DMS153 (cell line): ENCODE data around the gene RIC1.
A peak's percentile ranks its signal among the peaks of the same experiment; 100 is the strongest.
"Not testable (repeated sequence)": the region's sequence is repeated elsewhere in the genome, so short reads cannot be mapped to it uniquely, and the experiment has no call there.

Experiments used
- DNase-seq: peaks from one replicate; lab custom pipeline; 2025; lab: John Stamatoyannopoulos, UW

The RIC1 gene

GRCh38 chr9:5786370-5787127 lies 157.6 kb downstream of the RIC1 start:
- DNase-seq, result no peak

GRCh38 chr9:5787220-5787619 lies 158.3 kb downstream of the RIC1 start:
- no peak for DNase-seq

DNA sequence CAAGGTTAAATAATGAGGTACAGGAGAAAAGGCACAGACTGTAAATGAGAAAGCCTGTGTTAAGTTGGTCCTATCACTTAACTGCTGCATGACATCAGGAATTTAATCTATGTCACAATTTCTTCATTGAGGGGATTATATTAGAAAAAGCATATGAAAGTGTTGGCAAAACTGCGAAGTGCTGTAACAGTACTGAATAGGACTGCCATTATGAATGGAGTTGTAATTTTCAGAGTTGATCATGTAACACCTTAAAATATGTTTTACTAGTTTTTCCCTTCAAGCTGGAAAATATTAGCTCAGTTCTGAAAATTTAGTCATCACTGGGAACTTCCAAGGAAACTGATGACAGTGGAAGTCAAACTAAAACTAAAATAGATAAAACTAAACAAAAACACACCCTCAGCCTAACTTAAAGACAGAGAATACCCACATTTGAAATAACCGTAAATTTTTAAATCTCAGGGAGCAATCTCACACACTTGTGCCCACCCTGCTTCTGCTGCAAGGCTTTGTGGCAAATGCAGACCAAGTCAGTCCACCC lies 158.9 kb downstream of the RIC1 start:
- DNase-seq, result no peak

GRCh38 chr9:5789489-5789888 lies 160.6 kb downstream of the RIC1 start:
- no peak for DNase-seq

GRCh38 chr9:5790923-5791322 lies 162.0 kb downstream of the RIC1 start:
- DNase-seq, result no peak

GRCh38 chr9:5791870-5792269 lies 163.0 kb downstream of the RIC1 start:
- DNase-seq, result no peak

DNA sequence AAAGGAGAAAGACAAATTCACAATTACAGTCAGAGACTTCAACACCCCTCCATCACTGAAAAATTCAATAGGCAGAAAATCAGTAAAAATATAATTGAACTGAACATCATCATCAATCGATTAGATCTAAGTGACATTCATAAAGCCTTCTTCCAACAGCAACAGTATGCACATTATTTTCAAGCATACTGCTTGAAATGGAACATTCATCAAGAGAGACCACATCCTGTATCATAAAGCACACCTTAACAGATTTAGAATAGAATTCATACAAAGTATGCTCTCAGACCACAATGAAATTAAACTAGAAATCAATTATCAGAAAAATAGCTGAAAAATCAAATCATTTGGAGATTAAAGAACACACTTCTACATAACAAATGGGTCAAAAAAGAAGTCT lies 164.9 kb downstream of the RIC1 start:
- DNase-seq, result no peak

DNA sequence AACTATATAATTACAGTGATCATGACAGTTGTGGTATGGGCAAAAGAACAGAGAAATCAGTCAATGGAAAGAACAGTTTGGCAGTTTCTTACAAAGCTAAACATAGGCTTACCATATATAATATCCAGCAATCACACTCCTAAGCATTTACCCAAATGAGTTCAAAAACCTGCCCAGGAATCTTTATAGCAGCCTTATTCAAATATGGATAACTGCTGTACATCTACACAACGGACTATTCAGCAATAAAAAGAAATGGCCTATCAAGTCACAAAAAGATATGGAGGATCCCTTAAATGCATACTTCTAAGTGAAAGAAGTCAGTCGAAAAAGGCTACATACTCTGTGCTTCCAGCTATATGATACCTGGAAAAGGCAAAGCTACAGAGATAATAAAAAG lies 167.4 kb downstream of the RIC1 start:
- DNase-seq, result no peak

DNA sequence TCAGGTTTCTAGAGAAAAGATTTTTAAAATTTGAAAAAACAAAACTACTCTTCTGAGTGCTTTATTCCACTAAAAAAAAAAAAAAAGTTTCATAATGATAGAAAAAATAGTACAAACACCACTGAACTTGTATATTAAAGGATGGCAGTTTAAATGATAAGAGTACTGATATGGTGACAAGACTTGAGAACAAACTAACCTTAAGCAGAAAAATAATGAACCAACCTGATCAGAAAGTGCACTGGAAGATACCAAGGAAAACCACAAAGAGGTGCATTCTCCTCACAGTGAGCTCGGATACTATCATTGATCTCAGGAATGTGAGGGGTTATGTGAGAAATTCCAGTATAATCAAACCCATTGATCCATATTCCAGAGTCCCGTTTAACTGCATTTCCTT lies 169.7 kb downstream of the RIC1 start:
- no peak for DNase-seq

DNA sequence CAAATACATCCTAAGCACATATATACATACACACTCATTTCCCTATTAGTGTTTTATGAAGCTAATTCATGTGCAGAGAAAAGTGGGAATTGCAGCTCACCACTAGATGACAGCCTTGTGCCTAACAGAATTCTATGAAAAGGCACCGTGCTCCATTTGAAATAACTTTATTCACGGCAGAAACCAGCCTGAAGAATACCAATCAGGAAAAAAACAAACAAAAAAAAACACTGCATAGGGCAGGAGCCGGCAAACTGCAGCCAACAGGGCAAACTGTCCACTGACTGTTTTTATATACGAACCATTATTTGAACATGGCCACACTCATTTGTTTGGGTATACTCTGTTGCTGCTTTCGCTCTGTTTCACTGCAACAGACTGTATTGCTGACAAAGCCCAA lies 170.4 kb downstream of the RIC1 start:
- DNase-seq, result peak; percentile 36

DNA sequence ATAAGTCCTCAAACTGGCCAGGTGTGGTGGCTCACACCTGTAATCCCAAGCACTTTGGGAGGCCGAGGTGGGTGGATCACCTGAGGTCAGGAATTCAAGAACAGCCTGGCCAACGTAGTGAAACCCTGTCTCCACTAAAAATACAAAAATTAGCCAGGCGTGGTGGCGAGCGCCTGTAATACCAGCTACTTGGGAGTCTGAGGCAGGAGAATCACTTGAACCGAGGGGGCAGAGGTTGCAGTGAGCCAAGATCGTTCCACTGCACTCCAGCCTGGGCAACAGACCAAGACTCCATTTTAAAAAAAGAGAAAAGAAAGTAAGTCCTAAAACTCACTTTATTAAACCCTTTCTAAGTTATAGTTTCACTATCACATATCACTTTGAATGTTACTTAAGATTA lies 171.5 kb downstream of the RIC1 start:
- DNase-seq, result not testable (repeated sequence)

DNA sequence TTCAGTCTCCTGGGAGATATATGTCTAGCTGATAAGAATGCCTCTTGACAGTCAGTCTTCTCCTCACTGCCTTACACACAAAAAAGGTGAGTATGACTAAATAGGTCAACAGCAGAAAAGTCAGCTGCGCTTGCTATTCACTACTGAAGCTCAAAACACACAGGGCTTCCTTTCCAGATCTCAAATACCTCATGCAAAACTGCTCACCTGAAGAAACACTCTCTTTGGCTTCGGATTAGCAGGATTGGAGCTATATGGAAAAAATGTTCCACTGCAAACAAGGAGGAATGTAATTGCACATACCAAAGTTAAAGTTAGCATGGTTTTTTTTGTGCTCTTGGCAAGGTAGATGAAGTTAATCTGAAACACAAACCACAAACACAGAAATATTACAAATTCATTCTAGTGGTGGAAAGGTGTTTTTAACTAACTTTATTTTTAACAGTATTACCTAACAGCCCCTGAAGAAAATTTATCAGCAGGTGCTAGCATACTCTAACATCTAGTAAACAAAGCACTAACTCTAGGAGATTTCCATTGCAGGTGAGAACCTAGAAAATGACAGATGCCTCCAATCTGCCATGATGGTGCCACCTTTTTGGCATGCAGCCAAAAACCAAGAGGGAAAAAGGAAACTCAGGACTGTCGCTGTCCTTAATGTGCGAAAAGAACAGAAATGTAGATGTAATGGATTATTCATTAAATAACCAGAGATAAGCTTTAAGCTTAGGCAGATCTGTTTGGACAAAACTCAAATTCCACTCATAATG lies 172.2 kb downstream of the RIC1 start:
- DNase-seq, result peak; percentile 12

- DNase-seq, result no peak
Measured at GRCh38 chr9:5801739-5802113, 172.8 kb downstream of the RIC1 start.

DNA sequence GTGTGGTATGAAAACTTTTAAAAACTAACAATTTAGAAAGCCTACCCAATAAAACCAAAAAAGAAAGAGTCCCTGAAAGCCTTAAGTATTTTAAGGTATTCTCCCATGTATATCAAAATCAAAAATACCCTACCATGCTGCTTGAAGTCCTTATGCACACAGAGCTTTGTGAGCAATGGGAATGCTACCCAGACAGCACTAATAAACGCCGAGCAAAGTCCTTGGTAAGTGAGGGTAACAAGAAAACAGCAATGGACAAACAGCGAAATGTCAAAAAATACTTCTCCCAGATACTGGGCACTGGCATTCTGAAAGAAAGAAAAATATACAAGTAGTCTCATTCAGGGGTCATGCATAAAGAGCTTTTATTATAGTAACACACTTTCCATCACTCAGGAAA lies 176.6 kb downstream of the RIC1 start:
- no peak for DNase-seq

GRCh38 chr9:5811751-5812150 lies 182.8 kb downstream of the RIC1 start:
- no peak for DNase-seq

DNA sequence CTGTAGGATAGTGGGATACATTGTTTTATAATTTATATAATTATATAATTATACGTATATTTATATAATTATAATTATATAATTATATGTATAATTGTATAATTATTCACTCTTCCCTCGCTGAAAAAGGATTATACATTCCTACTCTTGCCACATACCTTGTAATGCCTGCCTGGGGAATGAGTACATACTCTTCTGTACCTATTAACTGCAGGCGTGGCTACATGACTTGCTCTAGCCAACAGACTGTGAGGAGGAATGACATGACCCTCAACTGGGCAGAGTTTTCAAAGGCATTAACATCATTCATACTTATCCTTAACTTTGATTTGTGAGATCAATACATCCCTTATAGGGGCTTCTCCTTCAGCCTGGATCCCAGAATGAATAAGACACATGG lies 184.9 kb downstream of the RIC1 start:
- no peak for DNase-seq

DNA sequence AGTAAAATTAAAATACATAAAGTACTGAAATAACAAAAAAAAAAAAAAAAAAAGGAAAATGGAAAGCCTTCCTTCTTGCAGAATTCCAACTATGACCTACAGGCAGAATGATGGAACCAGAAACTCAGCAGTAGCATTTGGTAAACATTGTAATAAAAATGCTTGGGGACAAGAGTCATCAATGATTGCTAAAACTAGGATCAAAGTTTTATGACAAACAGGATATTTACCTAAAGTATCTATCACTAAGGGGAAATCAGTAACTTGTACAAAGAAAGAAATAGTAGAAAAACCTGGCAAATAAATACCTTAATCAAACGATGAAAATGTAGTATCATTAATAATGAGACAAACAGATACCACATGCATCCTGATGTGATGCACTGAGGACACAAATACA lies 186.6 kb downstream of the RIC1 start:
- no peak for DNase-seq

DNA sequence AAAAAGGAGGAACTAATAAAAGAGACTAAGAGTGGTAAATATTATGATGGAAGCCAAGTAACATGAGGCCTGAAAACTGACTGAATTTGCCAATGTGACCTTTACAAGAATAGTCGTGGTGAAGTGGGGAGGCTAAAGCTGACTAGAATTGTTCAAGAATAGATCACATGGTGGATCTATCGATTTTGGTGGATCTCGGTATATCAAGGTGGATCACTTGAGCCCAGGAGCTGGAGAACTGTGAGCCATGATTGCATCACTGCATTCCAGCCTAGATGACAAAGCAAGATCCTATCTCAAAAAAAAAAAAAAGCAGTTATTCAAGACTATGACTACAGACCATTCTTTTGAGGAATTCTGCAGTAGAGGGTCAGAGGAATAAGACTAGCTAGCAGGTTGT lies 189.0 kb downstream of the RIC1 start:
- no peak for DNase-seq

DNA sequence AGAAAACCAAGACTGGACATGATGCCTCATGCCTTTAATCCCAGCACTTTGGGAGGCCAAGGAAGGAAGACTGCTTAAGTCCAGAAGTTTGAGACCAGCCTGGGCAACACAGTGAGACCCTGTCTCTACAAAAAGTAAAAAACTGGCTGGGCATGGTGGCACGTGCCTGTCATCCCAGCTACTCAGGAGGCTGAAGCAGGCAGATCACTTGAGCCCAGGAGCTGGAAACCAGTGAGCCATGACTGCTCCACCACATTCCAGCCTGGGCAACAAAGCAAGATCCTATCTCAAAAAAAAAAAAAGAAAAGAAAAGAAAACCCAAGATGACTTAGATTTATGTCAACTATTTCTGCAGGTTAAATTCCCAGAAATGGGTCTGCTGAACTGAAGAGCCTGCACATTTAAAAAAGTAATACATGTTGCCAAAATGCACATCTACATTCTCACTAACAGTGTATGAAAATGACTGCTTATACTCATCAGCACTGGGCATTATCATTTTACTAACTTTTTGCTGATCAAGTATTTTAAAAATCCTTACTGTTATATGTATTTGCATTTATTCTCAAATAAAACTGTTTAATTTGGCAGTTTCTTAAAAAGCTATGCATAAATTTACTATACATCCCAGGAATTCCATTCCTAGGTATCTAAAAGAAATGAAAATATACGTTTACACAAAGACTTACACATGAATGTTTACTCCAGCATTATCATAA lies 189.7 kb downstream of the RIC1 start:
- no peak for DNase-seq

GRCh38 chr9:5819174-5819573 lies 190.3 kb downstream of the RIC1 start:
- DNase-seq, result no peak

DNA sequence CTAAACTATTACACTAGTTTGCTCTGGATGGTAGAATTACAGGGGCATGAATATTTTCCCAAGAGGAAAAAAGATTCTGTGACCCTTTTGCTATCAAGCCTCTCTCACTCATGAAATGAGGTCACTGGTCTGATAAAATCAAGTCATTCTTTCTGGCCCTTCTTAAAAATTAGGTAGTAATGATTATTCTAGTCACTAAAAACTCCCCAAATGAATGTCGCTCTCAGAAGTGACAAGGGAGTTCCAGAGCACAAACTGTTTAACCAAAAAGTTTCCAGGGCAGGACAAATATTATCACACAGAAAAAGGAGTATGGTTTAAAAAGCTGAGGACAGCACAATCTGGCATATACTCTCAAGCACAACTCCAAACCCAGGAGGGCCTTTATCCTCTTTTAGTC lies 191.5 kb downstream of the RIC1 start:
- DNase-seq, result no peak

DNA sequence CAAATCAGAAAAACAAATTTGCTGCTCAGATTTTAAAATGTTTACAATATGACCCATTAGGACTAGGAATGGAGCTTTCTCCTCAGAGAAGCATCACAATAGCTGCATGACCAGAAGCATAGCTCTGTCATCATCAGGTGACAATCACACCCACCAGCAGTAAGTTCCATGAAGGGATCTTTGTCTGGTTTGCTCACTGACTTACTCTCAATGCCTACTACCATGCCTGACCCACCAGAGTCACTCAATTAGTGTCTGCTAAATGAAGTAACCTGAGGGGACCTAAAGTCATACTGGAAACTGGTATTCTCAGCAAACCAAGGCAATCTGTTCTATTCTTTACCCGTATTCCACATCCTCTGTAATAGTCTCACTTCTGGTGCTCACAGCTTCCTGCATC lies 196.3 kb downstream of the RIC1 start:
- no peak for DNase-seq
